Spinal cord (tissue), 10 donors: ENCODE results near the gene TCP11. TPM values are rescaled to one million over a fixed set of nuclear protein-coding genes. Genes with fewer than 3 reads are reported as not detected.

Source experiments
- DNase-seq, 6 donors: peaks; one replicate each; pipeline versions ENCODE4 v3.0.0 to v3.0.0-alpha.2; 2013 to 2015; ENCODE audit warnings: low spot score in 6 of 6, low read depth in 4 of 6
- H3K27ac ChIP-seq: one replicate; pipeline ENCODE4 v1.5.1; 2013; ENCODE audit warnings: low read depth, low read length, control low read depth
- H3K27me3 ChIP-seq: one replicate; pipeline ENCODE4 v1.6.1; 2013; ENCODE audit warnings: low read length; ENCODE audit not compliant: control insufficient read depth, insufficient read depth
- H3K36me3 ChIP-seq: one replicate; pipeline ENCODE4 v1.6.1; 2013; ENCODE audit warnings: low read length; ENCODE audit not compliant: control insufficient read depth, insufficient read depth
- H3K4me1 ChIP-seq: one replicate; pipeline ENCODE4 v1.6.1; 2013; ENCODE audit warnings: low read length; ENCODE audit not compliant: control insufficient read depth, insufficient read depth
- H3K4me3 ChIP-seq: one replicate; pipeline ENCODE4 v1.5.1; 2013; ENCODE audit warnings: low read depth, low read length, control low read depth
- H3K9me3 ChIP-seq: one replicate; pipeline ENCODE4 v1.6.1; 2013; ENCODE audit warnings: low read length; ENCODE audit not compliant: control insufficient read depth, insufficient read depth
- WGBS: methylation state at CpG from one replicate; pipeline ENCODE4 v1.1.5; 2013; ENCODE audit warnings: missing lambda C conversion rate; ENCODE audit not compliant: insufficient coverage; 5-methylcytosine and 5-hydroxymethylcytosine counted together
- polyA plus RNA-seq, 2 donors: library from polyadenylated mRNA; unstranded; fragments of 120-200 nt; gene quantifications; one replicate each; pipeline ENCODE4 v1.2.1, GENCODE V29; 2013; ENCODE audit not compliant: insufficient read length in 2 of 2
- small RNA-seq: library from RNA; depleted of rRNA; stranded (forward); fragments of <200 nt; gene quantifications from one replicate; pipeline ENCODE3, GENCODE V24; 2014; ENCODE audit warnings: low replicate concordance
- total RNA-seq, 2 donors: library from RNA; depleted of rRNA in 1 of 2; stranded (reverse); fragments of 120-200 nt in 1 of 2; fragments of >200 nt in 1 of 2; gene quantifications; one replicate each; pipeline versions ENCODE4 v1.2.3 to v1.2.4, GENCODE V29; 2013 to 2014
- donor health status: healthy.

Gene TCP11
- total and polyA plus RNA-seq, 4 donors = 0.30 to 2.0 (median 0.45) TPM

DNA sequence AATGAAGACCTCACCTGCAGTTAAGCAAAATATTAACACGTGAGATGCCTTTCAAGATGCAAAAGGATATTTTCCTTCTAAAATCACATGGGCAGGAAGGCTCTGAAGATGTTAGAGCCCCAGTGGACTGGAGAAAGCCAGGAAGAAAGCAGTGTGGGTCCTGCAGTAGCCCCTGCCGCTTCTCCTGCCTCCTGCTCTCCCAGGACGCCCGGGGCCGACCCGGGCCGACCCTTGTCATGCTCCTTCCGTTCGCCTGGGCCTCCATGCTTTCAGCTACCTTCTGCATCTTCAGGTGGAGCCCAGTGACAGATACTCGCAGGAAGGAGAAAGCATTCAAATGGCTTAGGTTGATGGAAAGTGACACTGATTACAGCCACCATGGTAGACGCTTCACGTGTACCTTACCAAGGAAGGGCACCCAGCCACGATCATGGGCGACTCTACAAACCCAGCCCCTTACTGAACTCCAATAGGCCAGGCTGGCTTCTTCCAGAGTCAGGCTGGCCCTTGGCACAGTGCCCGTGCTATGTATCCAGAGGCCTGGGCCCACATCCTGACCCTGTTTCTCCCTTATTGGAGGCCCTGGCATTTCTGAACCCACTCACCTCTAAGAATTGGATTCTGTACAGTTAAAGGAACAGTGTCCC, 69.0 kb downstream of the TCP11 start:
- Histone ChIP-seq H3K9me3 (no peaks in the 10 kb centered on the region), H3K4me3 (no peak overlapping the region), H3K27me3 (no peaks in the 10 kb centered on the region), H3K27ac (no peak overlapping the region), H3K4me1 (peaks cover 11% of the 10 kb centered on the region), H3K36me3 (peaks cover 60% of the 10 kb centered on the region)
- no peak for DNase-seq
- 86% methylated on average over 12 of the region's 15 CpGs for WGBS

DNA sequence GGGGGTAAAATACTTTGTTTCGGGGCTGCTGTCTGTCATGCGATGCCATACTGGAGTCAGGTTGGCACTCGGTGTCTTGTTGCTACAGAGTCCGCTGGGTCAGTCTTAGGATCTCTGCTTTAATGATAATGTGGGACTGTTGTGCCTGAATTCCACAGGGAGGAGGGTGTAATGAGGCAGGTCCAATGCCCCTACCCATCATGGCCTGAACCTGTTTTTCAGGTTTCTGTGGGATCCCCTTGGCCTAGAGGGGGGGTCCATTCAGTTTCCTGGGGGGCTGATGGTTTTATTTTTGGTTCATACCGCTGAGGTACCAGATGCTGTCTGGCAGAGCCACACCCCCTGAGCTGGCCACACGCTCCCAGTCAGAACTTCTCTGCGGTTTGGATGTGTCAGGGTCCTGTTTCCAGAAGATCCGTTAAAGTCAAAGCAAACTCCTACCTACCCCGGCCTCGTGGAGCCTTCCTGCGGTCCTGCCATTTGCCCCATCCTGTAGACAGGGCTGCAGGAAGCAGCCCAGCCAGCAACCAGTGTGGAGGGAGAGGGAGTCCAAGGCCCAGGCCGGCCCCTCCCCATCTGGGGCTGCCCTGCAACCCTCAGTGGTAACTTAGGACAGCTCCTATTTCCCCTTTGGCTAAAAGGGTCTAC, 69.7 kb downstream of the TCP11 start:
- H3K4me1 ChIP-seq = peaks cover 11% of the 10 kb centered on the region
- H3K27ac ChIP-seq = no peak overlapping the region
- H3K9me3 ChIP-seq = no peaks in the 10 kb centered on the region
- no peaks in the 10 kb centered on the region for H3K27me3 ChIP-seq
- H3K4me3 ChIP-seq = no peak overlapping the region
- WGBS = 73% methylated on average over 11 of the region's 12 CpGs
- DNase-seq = no peak
- H3K36me3 ChIP-seq = peaks cover 65% of the 10 kb centered on the region

DNA sequence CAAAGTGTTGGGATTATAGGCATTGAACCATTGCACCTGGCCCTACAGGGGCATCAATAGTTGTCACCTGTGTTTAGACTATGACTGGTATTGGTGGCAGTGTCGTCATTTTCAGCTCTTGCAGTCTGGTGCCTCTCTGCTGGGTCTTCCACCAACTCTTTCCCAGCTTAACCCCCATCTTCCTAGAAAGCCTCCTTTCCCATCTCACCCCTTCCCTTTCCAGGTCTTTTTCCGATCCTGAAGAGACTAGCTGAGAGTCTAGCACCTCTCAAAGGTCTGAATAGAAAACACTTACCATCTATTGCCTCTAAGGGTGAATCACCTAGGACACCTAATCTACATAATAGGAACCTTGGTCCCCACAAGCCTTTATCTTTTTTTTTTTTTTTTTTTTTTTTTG, 71.0 kb downstream of the TCP11 start:
- H3K27me3 ChIP-seq = no peaks in the 10 kb centered on the region
- H3K9me3 ChIP-seq = no peaks in the 10 kb centered on the region
- no peak overlapping the region for H3K27ac ChIP-seq
- H3K4me3 ChIP-seq = no peak overlapping the region
- H3K36me3 ChIP-seq = peaks cover 73% of the 10 kb centered on the region
- H3K4me1 ChIP-seq = peaks cover 11% of the 10 kb centered on the region
- DNase-seq = no peak
- 76% methylated on average over 2 of the region's 2 CpGs for WGBS

DNA sequence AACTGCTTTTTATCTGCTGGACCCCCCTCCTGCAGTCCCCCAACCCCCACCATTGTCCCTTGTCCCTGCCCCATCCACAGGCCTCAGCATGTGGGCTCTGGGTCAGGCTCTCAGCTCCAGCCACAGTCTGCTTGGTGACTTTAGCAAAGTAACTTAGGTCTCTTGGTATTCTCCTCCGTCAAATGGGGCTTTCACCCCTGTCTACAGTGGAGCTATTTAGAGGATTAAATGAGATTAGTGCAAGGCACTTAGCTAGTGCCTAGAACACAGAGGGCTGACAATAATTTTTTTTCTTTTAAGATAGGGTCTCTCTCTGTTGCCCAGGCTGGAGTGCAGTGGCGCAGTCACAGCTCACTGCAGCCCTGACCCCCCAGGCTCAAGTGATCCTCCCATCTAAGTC, 71.9 kb downstream of the TCP11 start:
- no peak overlapping the region for H3K4me3 ChIP-seq
- peaks cover 11% of the 10 kb centered on the region for H3K4me1 ChIP-seq
- WGBS = no CpG with 5 or more reads among the region's 2 CpGs
- H3K9me3 ChIP-seq = no peaks in the 10 kb centered on the region
- DNase-seq = no peak
- no peaks in the 10 kb centered on the region for H3K27me3 ChIP-seq
- no peak overlapping the region for H3K27ac ChIP-seq
- peaks cover 74% of the 10 kb centered on the region for H3K36me3 ChIP-seq

DNA sequence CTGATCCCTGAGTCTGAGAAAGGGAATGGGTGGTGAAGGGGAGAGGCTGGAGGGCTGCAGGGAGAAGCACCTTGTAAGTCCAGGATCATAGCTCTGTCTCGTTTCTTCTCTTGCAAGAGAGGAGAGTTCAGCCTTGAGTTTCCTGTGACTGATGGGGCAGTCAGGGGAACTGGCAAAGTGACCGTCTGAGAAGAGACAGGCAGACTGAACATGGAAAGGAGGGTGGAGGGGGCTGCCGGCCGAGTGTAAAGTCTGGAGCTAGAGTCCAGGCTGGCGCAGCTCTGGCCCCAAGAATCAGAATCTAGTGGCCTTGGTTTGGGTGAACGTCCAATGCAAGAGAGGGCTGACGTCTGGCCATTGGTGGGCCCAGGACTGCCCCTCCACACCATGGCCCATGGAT, 72.5 kb downstream of the TCP11 start:
- Histone ChIP-seq H3K27ac (no peak overlapping the region), H3K36me3 (peaks cover 74% of the 10 kb centered on the region), H3K27me3 (no peaks in the 10 kb centered on the region), H3K9me3 (no peaks in the 10 kb centered on the region), H3K4me3 (no peak overlapping the region), H3K4me1 (peaks cover 16% of the 10 kb centered on the region)
- DNase-seq = no peak
- 63% methylated on average over 6 of the region's 7 CpGs for WGBS

DNA sequence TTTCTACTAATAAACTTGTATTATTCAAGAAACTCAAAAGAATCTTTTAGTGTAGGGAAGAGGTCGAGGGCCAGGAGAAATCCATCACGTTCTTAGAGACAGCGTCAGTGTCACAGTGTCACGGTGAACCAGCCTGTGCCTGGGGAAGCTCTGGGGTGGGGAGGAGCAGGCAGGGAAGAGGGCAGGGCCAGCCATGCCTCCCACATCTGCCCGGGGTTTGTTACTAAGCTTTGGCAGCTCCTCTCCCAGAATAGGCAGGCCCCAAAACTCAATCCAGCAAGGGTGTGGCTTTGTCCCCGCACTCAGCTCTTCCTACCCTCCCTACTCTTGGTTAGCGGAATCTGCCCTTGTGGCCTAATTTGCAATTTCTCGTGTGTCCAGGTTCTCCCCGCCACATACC, 72.9 kb downstream of the TCP11 start:
- Histone ChIP-seq H3K27me3 (no peaks in the 10 kb centered on the region), H3K4me3 (no peak overlapping the region), H3K9me3 (no peaks in the 10 kb centered on the region), H3K4me1 (peaks cover 19% of the 10 kb centered on the region), H3K36me3 (peaks cover 72% of the 10 kb centered on the region), H3K27ac (no peak overlapping the region)
- no peak for DNase-seq
- WGBS = 58% methylated on average over 6 of the region's 9 CpGs

Small RNA genes lying within 50 kb of the gene (small RNA-seq; reads per million reads assigned to genes)
- not detected for gene AL138721.1

Other genes with a start within 250 kb of the TCP11 start
- 1 to 10 TPM; 4.4 to 7.7 TPM for gene SCUBE3, start 72.6 kb upstream of the TCP11 start, total RNA-seq
- gene SCUBE3, start 72.6 kb upstream of the TCP11 start, polyA plus RNA-seq = 10 to 100 TPM in 1 of 2 donors, 1 to 10 TPM in 1; 8.2 to 11.5 TPM
- gene ZNF76, start 118.4 kb upstream of the TCP11 start, total RNA-seq = 10 to 100 TPM; 15.5 to 28.5 TPM
- gene ZNF76, start 118.4 kb upstream of the TCP11 start, polyA plus RNA-seq = 10 to 100 TPM; 46.9 to 61.2 TPM
- gene DEF6, start 156.5 kb upstream of the TCP11 start, total RNA-seq = 1 to 10 TPM; 4.9 to 6.2 TPM
- 1 to 10 TPM; 6.3 to 6.7 TPM for gene DEF6, start 156.5 kb upstream of the TCP11 start, polyA plus RNA-seq
- 10 to 100 TPM in 1 of 2 donors, 1 to 10 TPM in 1; 4.9 to 12.8 TPM for gene PPARD, start 201.2 kb upstream of the TCP11 start, total RNA-seq
- gene PPARD, start 201.2 kb upstream of the TCP11 start, polyA plus RNA-seq = 10 to 100 TPM; 42.6 to 44.1 TPM